HFFc6 (cell line): ENCODE measurements around the gene ANKIB1. TPM values are rescaled to one million over a fixed set of nuclear protein-coding genes. Genes with fewer than 3 reads are reported as not detected.

Experiments used
- DNase-seq: peaks from one replicate; pipeline ENCODE4 v3.0.0-alpha.2; 2018
- H3K27ac Mint-ChIP-seq: 2 replicates; pipeline ENCODE4 v1.8.0; 2020; ENCODE audit warnings: mild to moderate bottlenecking, mixed read lengths
- H3K27me3 Mint-ChIP-seq: 2 replicates; pipeline ENCODE4 v1.8.0; 2021; ENCODE audit warnings: mild to moderate bottlenecking, moderate library complexity, mixed read lengths; ENCODE audit not compliant: insufficient read depth
- H3K36me3 Mint-ChIP-seq: 2 replicates; pipeline ENCODE4 v1.8.0; 2021; ENCODE audit warnings: low read depth, mixed read lengths
- H3K4me1 Mint-ChIP-seq: 2 replicates; pipeline ENCODE4 v1.8.0; 2020; ENCODE audit warnings: low read depth, mixed read lengths
- H3K4me3 Mint-ChIP-seq: 2 replicates; pipeline ENCODE4 v1.8.0; 2020; ENCODE audit warnings: mild to moderate bottlenecking, moderate library complexity, mixed read lengths
- H3K9me3 Mint-ChIP-seq: 2 replicates; pipeline ENCODE4 v1.8.0; 2020; ENCODE audit warnings: mild to moderate bottlenecking, mixed read lengths
- CTCF ChIP-seq: fragments of 200-600 bp; sonication (generic); IDR thresholded peaks from 2 replicates; pipeline ENCODE4 v1.5.0; 2021; ENCODE audit warnings: antibody characterized with exemption, mild to moderate bottlenecking
- total RNA-seq, 6 experiments: library from RNA; stranded (reverse); fragmentation: NEBNext Ultra II Directional; extraction: Animal tissue kit (Norgen Biotek cat#: 25700); gene quantifications; 2 replicates in 1 of 6; 3 replicates in 5 of 6; pipeline ENCODE4 v1.2.3, GENCODE V29; 2021

ANKIB1 gene
- total RNA-seq, 6 experiments from 2014 or later = 52.7 to 68.4 (median 63.8) TPM

GRCh38 chr7:92412745-92413144, 167.0 kb downstream of the ANKIB1 start:
- peaks cover 4% of the 10 kb centered on the region for H3K27me3 Mint-ChIP-seq
- no peak overlapping the region for H3K4me3 Mint-ChIP-seq
- H3K36me3 Mint-ChIP-seq = no peaks in the 10 kb centered on the region
- TF ChIP-seq CTCF = no peak
- no peak for DNase-seq
- no peaks in the 10 kb centered on the region for H3K9me3 Mint-ChIP-seq
- H3K4me1 Mint-ChIP-seq = no peaks in the 10 kb centered on the region
- no peak overlapping the region for H3K27ac Mint-ChIP-seq

- no peak overlapping the region for H3K4me3 Mint-ChIP-seq
- TF ChIP-seq CTCF = no peak
- peaks cover 4% of the 10 kb centered on the region; the same call in 1 of the 2 replicates for H3K27me3 Mint-ChIP-seq
Measured at GRCh38 chr7:92413550-92413949, 167.8 kb downstream of the ANKIB1 start.

GRCh38 chr7:92415225-92415624, 169.5 kb downstream of the ANKIB1 start:
- Mint-ChIP-seq H3K27me3 (peaks cover 4% of the 10 kb centered on the region; the same call in 1 of the 2 replicates), H3K4me1 (no peaks in the 10 kb centered on the region), H3K27ac (no peak overlapping the region), H3K4me3 (no peak overlapping the region), H3K9me3 (no peaks in the 10 kb centered on the region), H3K36me3 (no peaks in the 10 kb centered on the region)
- no peak for DNase-seq
- no peak for TF ChIP-seq CTCF

More at GRCh38 chr7:92413550-92413949, 167.8 kb downstream of the ANKIB1 start:
- Mint-ChIP-seq H3K27ac (no peak overlapping the region), H3K9me3 (no peaks in the 10 kb centered on the region), H3K4me1 (no peaks in the 10 kb centered on the region), H3K36me3 (no peaks in the 10 kb centered on the region)
- DNase-seq = no peak

GRCh38 chr7:92417913-92418312, 172.1 kb downstream of the ANKIB1 start:
- no peaks in the 10 kb centered on the region for H3K9me3 Mint-ChIP-seq
- H3K27ac Mint-ChIP-seq = no peak overlapping the region
- H3K36me3 Mint-ChIP-seq = no peaks in the 10 kb centered on the region

GRCh38 chr7:92421676-92422435, 176.1 kb downstream of the ANKIB1 start:
- H3K27me3 Mint-ChIP-seq = peaks cover 2% of the 10 kb centered on the region; the same call in 1 of the 2 replicates
- TF ChIP-seq CTCF = no peak
- peaks cover 17% of the 10 kb centered on the region for H3K4me1 Mint-ChIP-seq
- H3K36me3 Mint-ChIP-seq = no peaks in the 10 kb centered on the region
- no peak for DNase-seq
- no peak overlapping the region for H3K4me3 Mint-ChIP-seq
- no peaks in the 10 kb centered on the region for H3K9me3 Mint-ChIP-seq
- no peak overlapping the region for H3K27ac Mint-ChIP-seq

More at GRCh38 chr7:92417913-92418312, 172.1 kb downstream of the ANKIB1 start:
- no peak overlapping the region for H3K4me3 Mint-ChIP-seq
- H3K27me3 Mint-ChIP-seq = peaks cover under 1% of the 10 kb centered on the region; the same call in 1 of the 2 replicates
- TF ChIP-seq CTCF = no peak
- H3K4me1 Mint-ChIP-seq = peaks cover 5% of the 10 kb centered on the region; the same call in 1 of the 2 replicates
- no peak for DNase-seq
